ENCODE measurements around the gene NFKBIE. TPM values are rescaled to one million over a fixed set of nuclear protein-coding genes. Genes with fewer than 3 reads are reported as not detected.

NFKBIE gene
- total and polyA plus RNA-seq, 2 of the 13 experiments (the other 11 are each of a cell fraction or from before 2014, with no cell fraction given) = 6.7 to 14.5 TPM

DNA sequence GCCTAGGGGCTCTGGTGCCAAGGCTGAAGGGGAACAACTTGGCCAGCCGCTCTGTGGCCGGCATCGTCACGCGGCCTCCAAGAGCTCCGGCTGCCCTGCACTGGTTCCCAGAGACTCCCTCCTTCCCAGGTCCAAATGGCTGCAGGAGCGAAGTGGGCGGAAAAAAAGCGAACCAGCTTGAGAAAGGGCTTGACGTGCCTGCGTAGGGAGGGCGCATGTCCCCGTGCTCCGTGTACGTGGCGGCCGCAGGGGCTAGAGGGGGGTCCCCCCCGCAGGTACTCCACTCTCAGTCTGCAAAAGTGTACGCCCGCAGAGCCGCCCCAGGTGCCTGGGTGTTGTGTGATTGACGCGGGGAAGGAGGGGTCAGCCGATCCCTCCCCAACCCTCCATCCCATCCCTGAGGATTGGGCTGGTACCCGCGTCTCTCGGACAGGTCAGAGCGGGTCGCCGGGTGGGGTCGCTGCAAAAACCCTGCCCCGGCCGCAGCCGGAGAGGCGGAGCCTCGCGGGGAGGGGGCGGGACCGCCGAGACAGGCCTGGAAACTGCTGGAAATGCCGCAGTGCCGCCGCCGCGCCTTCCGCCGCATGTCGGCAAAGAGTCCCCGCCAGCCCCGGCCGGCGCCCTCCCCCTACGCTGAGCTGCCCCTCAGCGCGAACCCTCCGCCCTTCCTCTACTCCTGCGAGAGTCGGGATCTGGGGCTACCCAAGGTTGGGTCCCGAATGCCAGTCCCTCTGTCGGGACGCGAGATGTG is 19.3 kb downstream of the NFKBIE start (continued):
- TF ChIP-seq HNF4A (CRISPR knock-in tag; IDR thresholded peaks at IDR 0.05) = 0 out of 2 replicates have a peak, but pooled peaks have one; percentile 35
- TF ChIP-seq, protein P1, sequence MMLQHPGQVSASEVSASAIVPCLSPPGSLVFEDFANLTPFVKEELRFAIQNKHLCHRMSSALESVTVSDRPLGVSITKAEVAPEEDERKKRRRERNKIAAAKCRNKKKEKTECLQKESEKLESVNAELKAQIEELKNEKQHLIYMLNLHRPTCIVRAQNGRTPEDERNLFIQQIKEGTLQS (CRISPR knock-in tag; IDR thresholded peaks at IDR 0.05) = no peak; the same call in none of the 2 replicates

DNA sequence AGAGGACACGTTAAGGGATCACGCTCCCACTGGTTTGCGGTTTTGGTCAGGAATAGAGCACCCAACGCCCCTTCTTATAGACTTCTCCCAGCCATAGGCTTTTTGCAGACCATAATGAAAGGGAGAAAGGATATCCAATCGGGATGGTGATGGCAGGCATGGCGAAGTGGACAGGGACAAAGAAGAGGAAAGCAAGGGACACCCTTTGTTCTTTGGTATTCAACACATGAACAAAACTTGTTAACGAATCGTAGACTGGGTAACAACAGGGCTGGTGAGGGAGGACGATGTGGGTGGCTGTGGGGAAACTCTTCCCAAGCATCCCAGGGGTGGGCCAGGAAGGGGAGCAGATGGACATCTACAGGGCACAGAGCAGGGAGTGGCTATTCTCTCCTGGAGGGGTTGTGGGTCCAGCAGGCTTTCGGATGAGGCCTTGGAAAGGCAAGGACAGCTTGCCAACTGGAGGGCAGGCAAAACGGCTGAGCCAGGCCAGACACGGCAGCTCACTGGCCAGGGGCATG is 19.9 kb downstream of the NFKBIE start:
- Histone ChIP-seq H2AFZ (ENCODE audit: low read length) (peak overlapping the region; percentile 88), H3K4me2 (ENCODE audit: low read depth, low read length) (peak overlapping the region; percentile 85), H3K4me1 (ENCODE audit: insufficient read depth, low read length) (peaks cover 64% of the 10 kb centered on the region), H3K27me3 (ENCODE audit: control insufficient read depth in 1 of 2, insufficient read depth in 2 of 2, low read length in 2 of 2) (no peaks in the 10 kb centered on the region; a peak in 1 of 5 replicates), H3K9me3 (ENCODE audit: low read length) (no peaks in the 10 kb centered on the region), H3K27ac (ENCODE audit: extremely low read length, insufficient read depth, low read length) (peak overlapping the region; percentile 96), H4K20me1 (ENCODE audit: insufficient read depth, low read length) (peaks cover 35% of the 10 kb centered on the region), H3K79me2 (ENCODE audit: insufficient read depth, low read length) (peaks cover 40% of the 10 kb centered on the region), H3K36me3 (replicated peaks in 1 of 2; ENCODE audit: control insufficient read depth in 1 of 2, insufficient read depth in 2 of 2, low read length in 2 of 2) (peaks cover 12 to 24% of the 10 kb centered on the region in 2 experiments), H3K9ac (ENCODE audit: insufficient read depth, low read depth, low read length) (peak overlapping the region; percentile 99), H3K4me3 (replicated peaks in 1 of 3; ENCODE audit: insufficient read depth in 1 of 3, low read depth in 2 of 3, low read length in 3 of 3) (peak overlapping the region; percentile 81 to 97 (median 87))
- POLR2A ChIA-PET = interaction anchor here (0.5 to 8.4 kb wide), 28 partner anchors 8 to 1305 kb away, joined by 3 to 264 read pairs (median 6); partner anchors contain the start of genes GTPBP2, SLC29A1, SLC35B2 and SPATS1
- 2% methylated on average over 12 of the region's 12 CpGs for WGBS (ENCODE audit: low lambda C conversion rate)
- peak; percentile 23 for ATAC-seq
- CTCF ChIA-PET (ENCODE audit: low intra/inter-chr PET ratio, low total read pairs) = no interaction called here
- DNase-seq (ENCODE audit: low spot score) = no peak
- intact Hi-C loops (cut with micrococcal nuclease; ENCODE audit: unreplicated experiment) = no loop called here
- FAIRE-seq = no peak
- no TSS peak for BruUV-seq (replicated peaks)
- in situ Hi-C loops (cut with HindIII; ENCODE audit: extremely low pct_ligation_motif_present, low pct_unique_long_range_greater_than_20kb) = no loop called here
- TF ChIP-seq ZNF567 (CRISPR knock-in tag; IDR thresholded peaks at IDR 0.05; ENCODE audit: borderline replicate concordance) (peak; percentile 91), SMAD3 (CRISPR knock-in tag; IDR thresholded peaks at IDR 0.05) (no peak), POLR2A (IDR thresholded peaks at IDR 0.05; ENCODE audit: insufficient read depth in 1 of 2, low read depth in 2 of 2, low read length in 2 of 2) (no peak; a peak in 1 of 4 replicates), ZNF317 (CRISPR knock-in tag; IDR thresholded peaks at IDR 0.05) (no peak), GPN1 (CRISPR knock-in tag; IDR thresholded peaks at IDR 0.05; ENCODE audit: borderline replicate concordance) (0 out of 2 replicates have a peak, but pooled peaks have one; percentile 17), FOSL2 (CRISPR knock-in tag; IDR thresholded peaks at IDR 0.05) (0 out of 2 replicates have a peak, but pooled peaks have one; percentile 9), ZNF207 (IDR thresholded peaks at IDR 0.05; ENCODE audit: borderline replicate concordance) (no peak), ZNF550 (CRISPR knock-in tag; IDR thresholded peaks at IDR 0.05; ENCODE audit: borderline replicate concordance) (0 out of 2 replicates have a peak, but pooled peaks have one; percentile 95), PCBP2 (optimal IDR thresholded peaks at IDR 0.05; ENCODE audit: low read depth, low read length, poor library complexity, severe bottlenecking) (peak; percentile 20), BORCS8-MEF2B (CRISPR knock-in tag; IDR thresholded peaks at IDR 0.05) (0 out of 2 replicates have a peak, but pooled peaks have one; percentile 1), ZNF337 (CRISPR knock-in tag; IDR thresholded peaks at IDR 0.05; ENCODE audit: borderline replicate concordance, low read depth) (no peak)
- TF ChIP-seq, protein P2, sequence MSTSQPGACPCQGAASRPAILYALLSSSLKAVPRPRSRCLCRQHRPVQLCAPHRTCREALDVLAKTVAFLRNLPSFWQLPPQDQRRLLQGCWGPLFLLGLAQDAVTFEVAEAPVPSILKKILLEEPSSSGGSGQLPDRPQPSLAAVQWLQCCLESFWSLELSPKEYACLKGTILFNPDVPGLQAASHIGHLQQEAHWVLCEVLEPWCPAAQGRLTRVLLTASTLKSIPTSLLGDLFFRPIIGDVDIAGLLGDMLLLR (CRISPR knock-in tag; IDR thresholded peaks at IDR 0.05) = no peak
- TF ChIP-seq, protein P3, sequence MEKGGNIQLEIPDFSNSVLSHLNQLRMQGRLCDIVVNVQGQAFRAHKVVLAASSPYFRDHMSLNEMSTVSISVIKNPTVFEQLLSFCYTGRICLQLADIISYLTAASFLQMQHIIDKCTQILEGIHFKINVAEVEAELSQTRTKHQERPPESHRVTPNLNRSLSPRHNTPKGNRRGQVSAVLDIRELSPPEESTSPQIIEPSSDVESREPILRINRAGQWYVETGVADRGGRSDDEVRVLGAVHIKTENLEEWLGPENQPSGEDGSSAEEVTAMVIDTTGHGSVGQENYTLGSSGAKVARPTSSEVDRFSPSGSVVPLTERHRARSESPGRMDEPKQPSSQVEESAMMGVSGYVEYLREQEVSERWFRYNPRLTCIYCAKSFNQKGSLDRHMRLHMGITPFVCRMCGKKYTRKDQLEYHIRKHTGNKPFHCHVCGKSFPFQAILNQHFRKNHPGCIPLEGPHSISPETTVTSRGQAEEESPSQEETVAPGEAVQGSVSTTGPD (CRISPR knock-in tag; IDR thresholded peaks at IDR 0.05) = no peak
- TF ChIP-seq, protein P4, sequence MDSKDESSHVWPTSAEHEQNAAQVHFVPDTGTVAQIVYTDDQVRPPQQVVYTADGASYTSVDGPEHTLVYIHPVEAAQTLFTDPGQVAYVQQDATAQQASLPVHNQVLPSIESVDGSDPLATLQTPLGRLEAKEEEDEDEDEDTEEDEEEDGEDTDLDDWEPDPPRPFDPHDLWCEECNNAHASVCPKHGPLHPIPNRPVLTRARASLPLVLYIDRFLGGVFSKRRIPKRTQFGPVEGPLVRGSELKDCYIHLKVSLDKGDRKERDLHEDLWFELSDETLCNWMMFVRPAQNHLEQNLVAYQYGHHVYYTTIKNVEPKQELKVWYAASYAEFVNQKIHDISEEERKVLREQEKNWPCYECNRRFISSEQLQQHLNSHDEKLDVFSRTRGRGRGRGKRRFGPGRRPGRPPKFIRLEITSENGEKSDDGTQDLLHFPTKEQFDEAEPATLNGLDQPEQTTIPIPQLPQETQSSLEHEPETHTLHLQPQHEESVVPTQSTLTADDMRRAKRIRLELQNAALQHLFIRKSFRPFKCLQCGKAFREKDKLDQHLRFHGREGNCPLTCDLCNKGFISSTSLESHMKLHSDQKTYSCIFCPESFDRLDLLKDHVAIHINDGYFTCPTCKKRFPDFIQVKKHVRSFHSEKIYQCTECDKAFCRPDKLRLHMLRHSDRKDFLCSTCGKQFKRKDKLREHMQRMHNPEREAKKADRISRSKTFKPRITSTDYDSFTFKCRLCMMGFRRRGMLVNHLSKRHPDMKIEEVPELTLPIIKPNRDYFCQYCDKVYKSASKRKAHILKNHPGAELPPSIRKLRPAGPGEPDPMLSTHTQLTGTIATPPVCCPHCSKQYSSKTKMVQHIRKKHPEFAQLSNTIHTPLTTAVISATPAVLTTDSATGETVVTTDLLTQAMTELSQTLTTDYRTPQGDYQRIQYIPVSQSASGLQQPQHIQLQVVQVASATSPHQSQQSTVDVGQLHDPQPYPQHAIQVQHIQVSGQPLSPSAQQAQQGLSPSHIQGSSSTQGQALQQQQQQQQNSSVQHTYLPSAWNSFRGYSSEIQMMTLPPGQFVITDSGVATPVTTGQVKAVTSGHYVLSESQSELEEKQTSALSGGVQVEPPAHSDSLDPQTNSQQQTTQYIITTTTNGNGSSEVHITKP (CRISPR knock-in tag; IDR thresholded peaks at IDR 0.05; ENCODE audit: low read depth) = peak; percentile 9; the same call in 1 of the 2 replicates

Measured in HepG2 (cell line).